GM18873 (cell line): ENCODE data around the gene LRRC71.

ENCODE experiments used
- ATAC-seq: cut with Tn5 transposase; IDR thresholded peaks from one replicate; pipeline ENCODE4 v1.9.1; 2021; ENCODE audit warnings: mild to moderate bottlenecking, moderate library complexity, moderate number of reproducible peaks; ENCODE audit not compliant: unreplicated experiment, low FRiP score

The LRRC71 gene

GRCh38 chr1:156889802-156890580 is 30.4 kb upstream of the LRRC71 start:
- no peak for ATAC-seq

DNA sequence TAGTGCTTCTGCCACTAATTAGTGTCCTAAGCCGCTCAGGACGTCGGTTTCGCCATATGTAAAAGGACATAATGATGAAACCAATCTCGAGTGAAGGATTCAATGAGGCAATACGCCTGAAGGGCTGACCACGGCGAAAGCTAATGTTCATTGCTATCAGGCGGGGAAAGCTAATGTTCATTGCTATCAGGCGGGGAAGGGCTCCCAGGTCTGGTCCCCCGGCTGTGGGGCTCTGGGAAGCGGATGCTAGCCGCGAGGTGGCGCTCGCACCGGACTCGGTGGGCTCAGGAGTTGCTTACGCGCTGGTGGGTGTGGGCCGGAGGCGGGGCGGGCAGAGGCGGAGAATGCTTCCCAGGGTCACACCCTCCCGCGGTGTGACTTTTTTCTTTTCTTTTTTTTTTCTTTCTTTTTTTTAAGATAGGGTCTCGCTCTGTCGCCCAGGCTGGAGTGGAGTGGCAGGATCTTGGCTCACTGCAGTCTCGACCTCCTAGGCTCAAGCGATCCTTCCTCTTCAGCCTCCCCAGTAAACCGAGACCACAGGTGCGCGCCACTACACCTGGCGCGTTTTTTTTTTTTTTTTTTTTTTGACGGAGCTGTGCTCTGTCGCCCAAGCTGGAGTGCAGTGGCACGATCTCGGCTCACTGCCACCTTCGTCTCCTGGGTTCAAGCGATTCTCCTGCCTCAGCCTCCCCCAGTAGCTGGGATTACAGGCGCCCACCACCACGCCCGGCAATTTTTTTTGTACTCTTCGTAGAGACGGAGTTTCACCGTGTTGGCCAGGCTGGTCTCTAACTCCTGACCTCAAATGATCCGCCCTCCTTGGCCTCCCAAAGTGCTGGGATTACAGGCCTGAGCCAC is 28.0 kb upstream of the LRRC71 start:
- ATAC-seq = no peak

DNA sequence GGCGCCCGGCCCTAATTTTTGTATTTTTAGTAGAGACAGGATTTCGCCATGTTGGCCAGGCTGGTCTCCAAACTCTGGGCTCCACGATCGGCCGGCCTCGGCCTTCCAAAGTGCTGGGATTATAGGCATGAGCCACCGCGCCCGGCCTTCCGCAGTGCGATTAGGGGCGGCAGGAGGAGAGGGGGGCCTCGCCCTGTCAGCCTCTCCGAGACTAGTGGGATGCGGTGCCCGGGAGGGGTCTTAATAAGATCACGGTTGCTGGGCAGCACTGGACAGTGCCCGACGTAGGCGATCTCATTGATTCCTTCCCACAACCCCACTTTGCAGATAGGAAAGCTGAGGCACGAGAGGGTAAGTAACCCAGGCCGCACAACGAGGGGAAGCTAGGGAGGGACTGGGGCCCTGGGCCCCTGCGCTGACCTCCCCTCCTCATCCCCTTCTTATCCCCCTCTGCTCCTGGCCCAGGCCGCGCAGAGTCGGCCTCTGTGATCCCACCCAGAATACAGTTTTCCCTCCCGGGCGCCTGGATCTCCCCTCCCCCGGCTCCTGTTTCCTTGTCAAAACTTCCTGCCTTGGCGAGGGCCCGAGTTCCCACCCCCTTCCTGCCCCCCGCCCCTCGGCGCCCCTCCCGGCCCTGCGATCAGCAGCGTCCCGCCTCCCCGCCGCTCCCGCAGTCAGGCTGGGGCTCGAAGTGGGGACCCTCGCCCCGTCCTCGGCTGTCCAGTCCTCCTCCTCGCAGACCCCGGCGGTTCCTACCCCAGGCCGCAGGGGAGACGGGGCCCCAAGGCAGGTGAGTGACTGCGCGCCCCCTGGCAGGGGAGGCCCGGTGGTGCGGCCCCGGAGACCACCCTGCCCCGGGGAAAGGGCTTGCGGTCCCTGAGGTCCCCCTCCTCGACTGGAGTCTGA is 27.1 kb upstream of the LRRC71 start, which contains the start of gene PEAR1:
Gene PEAR1 (plus strand): TSS at position 671 of the 906 bp plus-strand sequence. CDS start 10,209 bp downstream, outside the sequence.
- no peak for ATAC-seq

GRCh38 chr1:156894001-156894400 is 26.4 kb upstream of the LRRC71 start:
- no peak for ATAC-seq

GRCh38 chr1:156894711-156895454 is 25.5 kb upstream of the LRRC71 start:
- no peak for ATAC-seq

DNA sequence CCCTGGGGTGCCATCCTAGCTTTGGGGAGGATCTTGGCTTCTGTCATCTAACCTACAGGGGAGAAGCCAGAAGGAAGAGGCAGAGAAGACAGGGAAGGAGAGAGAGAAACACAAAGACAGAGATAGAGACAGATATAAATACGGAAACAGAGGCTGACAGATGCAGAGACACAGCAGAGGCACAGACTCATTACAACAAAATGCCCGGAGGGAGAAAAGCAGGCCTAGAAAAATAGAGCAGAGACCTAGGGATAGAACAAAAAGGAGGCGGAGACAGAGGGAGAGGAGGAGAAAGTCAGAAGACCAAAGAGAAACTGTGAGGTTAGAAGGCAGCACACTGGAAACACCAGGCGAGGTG is 25.0 kb upstream of the LRRC71 start:
- ATAC-seq = no peak

GRCh38 chr1:156895927-156896326 is 24.5 kb upstream of the LRRC71 start:
- ATAC-seq = no peak

DNA sequence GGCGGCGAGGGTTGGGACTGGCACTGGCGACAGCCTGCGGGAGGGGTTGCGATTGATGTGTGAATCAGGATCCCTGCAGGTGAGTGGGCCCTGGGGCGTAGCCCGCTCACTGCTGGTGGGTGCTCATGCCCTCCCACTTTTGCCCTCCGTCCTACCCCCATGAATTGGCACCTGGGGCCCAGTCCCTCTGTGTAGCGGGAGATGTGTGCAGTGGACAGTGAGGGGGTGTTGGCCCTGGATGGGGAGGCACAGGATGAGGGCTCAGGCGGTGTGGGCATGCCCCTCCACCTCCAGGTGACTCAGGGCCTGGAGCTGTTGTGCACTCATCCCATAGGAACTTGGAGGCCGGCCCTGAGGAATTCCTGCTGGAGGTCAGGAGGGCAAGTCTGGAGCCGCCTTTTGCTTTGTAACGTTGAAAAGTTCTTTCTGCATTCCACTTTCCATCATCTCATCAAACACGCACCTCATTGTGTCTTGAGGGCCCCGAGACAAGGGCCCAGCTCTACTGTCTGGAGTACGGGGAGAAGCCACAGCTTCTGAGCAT is 23.9 kb upstream of the LRRC71 start:
- no peak for ATAC-seq

- ATAC-seq = no peak
Measured at GRCh38 chr1:156897078-156897825, 23.2 kb upstream of the LRRC71 start.

GRCh38 chr1:156898161-156898566 is 22.3 kb upstream of the LRRC71 start:
- ATAC-seq = no peak

GRCh38 chr1:156898971-156899664 is 21.3 kb upstream of the LRRC71 start:
- no peak for ATAC-seq

DNA sequence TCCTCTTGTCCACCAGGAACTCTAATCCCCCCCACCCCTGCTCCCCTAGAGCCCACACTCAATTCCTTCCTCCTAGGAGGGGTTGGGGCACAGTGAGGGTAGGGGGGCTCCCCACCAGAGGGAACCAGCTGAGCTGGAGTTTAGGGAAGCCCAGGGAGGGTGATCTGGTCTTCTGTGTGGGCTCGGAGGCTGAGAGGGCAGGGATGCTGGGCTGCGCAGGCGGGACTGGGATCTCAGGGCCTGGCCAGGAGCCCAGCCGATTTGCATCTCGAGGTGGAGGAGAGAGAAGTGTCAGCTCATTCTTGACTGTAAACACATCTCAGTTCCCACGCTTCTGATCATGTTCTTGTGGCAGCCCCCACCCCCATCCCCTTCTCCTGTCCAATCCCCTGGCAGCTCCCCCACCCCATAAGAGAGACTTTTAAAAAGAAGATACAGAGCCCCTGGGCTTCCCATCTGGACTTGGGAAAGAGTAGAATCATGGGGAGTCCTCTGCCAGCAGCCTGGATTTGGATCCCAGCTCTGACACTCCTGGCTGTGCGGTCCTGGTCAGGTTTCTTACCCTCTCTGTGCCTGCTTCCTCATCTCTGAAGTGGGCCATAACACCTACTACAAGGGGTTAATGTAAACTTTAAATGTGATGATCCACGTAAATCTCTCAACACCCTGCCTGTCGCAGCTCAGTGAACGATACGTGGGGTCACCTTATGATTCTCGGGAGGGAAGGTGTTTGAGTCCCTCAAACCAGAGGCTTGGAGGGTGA is 20.3 kb upstream of the LRRC71 start:
- ATAC-seq = no peak

DNA sequence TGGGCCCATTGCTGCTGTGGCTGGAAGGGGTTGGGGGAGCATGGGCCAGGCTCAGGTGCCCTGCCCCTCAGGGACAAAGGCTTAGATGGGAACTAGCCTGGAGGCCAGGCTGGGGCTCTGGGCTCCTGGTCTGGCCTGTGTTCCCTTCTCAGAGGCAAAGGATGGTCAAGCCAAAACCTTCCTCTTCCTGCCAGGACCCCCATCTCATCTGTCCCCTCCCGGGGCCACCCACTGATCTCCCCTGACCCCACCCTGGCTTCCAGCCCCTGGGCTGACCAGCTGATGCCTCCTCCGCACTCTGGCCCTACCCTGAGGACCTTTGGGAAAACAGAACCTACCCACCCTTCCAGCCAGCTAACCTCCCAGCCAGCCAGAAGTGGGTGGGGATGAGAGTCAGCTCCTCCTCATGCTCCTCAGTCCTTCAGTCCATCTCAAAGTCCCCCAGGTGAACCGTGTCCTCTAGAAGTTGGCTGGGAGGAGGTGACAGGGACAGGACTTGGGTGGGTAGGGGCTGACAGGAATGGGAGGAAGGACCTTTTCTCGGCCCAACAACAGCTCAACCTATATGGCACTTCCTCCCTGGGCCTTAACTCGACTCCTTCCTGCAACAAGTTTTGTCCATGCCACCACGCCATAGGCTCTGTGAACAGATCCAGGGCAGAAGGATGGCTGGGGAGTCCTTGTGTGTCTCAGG is 19.4 kb upstream of the LRRC71 start:
- no peak for ATAC-seq

DNA sequence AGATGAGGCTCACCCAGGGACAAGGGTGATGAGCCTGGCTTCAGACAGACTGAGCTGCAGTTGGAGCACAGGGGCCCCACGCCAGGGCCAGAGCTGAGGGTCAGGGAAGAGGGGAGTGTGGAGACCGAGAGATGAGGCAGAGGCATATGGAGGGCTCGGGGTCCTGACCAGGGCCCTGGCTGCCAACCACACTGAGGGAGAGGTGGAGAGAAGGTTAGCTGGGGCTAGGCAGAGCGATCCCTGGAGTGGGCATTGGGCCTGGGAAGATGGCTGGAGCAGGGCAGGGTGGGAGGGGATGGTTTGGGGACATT is 18.9 kb upstream of the LRRC71 start:
- ATAC-seq = no peak

GRCh38 chr1:156901966-156902915 is 18.2 kb upstream of the LRRC71 start:
- ATAC-seq = no peak
